GM23338 (cell line): ENCODE measurements around the gene KLK13. TPM values are rescaled to one million over a fixed set of nuclear protein-coding genes. Genes with fewer than 3 reads are reported as not detected.

Experiments
- ATAC-seq: fragments of 200-7000 bp; cut with Tn5 transposase; 3 replicates; pipeline ENCODE4 v1.9.1; 2020
- DNase-seq: peaks from one replicate; pipeline ENCODE4 v3.0.0-alpha.2; 2015; ENCODE audit warnings: low spot score
- H2AFZ ChIP-seq: fragments of 200-600 bp; sonication (generic); 2 replicates; pipeline ENCODE4 v1.8.0; 2016; ENCODE audit warnings: antibody characterized with exemption, mild to moderate bottlenecking, moderate library complexity
- H3F3A ChIP-seq: fragments of 200-600 bp; sonication (generic); replicated peaks from 2 replicates; pipeline ENCODE4 v1.8.0; 2017; ENCODE audit warnings: antibody characterized with exemption, mixed run types, low read depth
- H3K27ac ChIP-seq: fragments of 200-600 bp; sonication (generic); 2 replicates; pipeline ENCODE4 v1.6.1; 2016; ENCODE audit warnings: low read depth
- H3K27me3 ChIP-seq: fragments of 200-600 bp; sonication (generic); 2 replicates; pipeline ENCODE4 v1.8.0; 2016; ENCODE audit warnings: mild to moderate bottlenecking, mixed run types, moderate library complexity; ENCODE audit not compliant: insufficient read depth
- H3K36me3 ChIP-seq: fragments of 200-600 bp; sonication (generic); 2 replicates; pipeline ENCODE4 v1.8.0; 2016; ENCODE audit warnings: mild to moderate bottlenecking; ENCODE audit not compliant: insufficient read depth
- H3K4me1 ChIP-seq: fragments of 200-600 bp; sonication (generic); 2 replicates; pipeline ENCODE4 v1.8.0; 2016; ENCODE audit warnings: mild to moderate bottlenecking, moderate library complexity; ENCODE audit not compliant: insufficient read depth
- H3K4me2 ChIP-seq: fragments of 200-600 bp; sonication (generic); 2 replicates; pipeline ENCODE4 v1.7.1; 2017; ENCODE audit warnings: mixed run types
- H3K4me3 ChIP-seq: fragments of 200-600 bp; sonication (generic); 2 replicates; pipeline ENCODE4 v1.6.1; 2016; ENCODE audit warnings: mixed run types
- H3K79me2 ChIP-seq: fragments of 200-600 bp; sonication (generic); replicated peaks from 2 replicates; pipeline ENCODE4 v1.8.0; 2017; ENCODE audit warnings: mild to moderate bottlenecking; ENCODE audit not compliant: insufficient read depth
- H3K9me2 ChIP-seq: fragments of 200-600 bp; sonication (generic); 2 replicates; pipeline ENCODE4 v1.8.0; 2017; ENCODE audit not compliant: insufficient read depth
- H4K20me1 ChIP-seq: fragments of 200-600 bp; sonication (generic); replicated peaks from 2 replicates; pipeline ENCODE4 v1.8.0; 2017; ENCODE audit warnings: mild to moderate bottlenecking; ENCODE audit not compliant: insufficient read depth
- H3K27ac Mint-ChIP-seq: 2 replicates; pipeline ENCODE4 v1.8.0; 2020; ENCODE audit warnings: inconsistent platforms, mild to moderate bottlenecking, moderate library complexity, mixed read lengths
- H3K27me3 Mint-ChIP-seq: 3 replicates; pipeline ENCODE4 v1.8.0; 2022; ENCODE audit warnings: low read depth, mild to moderate bottlenecking, moderate library complexity, mixed read lengths, inconsistent platforms; ENCODE audit not compliant: insufficient read depth, poor library complexity
- H3K36me3 Mint-ChIP-seq: 3 replicates; pipeline ENCODE4 v1.8.0; 2021; ENCODE audit warnings: low read depth, mild to moderate bottlenecking, inconsistent platforms, moderate library complexity, mixed read lengths
- H3K4me1 Mint-ChIP-seq: 3 replicates; pipeline ENCODE4 v1.8.0; 2020; ENCODE audit warnings: mild to moderate bottlenecking, inconsistent platforms, mixed read lengths
- H3K4me3 Mint-ChIP-seq: 3 replicates; pipeline ENCODE4 v1.8.0; 2021; ENCODE audit warnings: moderate library complexity, mild to moderate bottlenecking, inconsistent platforms, mixed read lengths
- H3K9me3 Mint-ChIP-seq: 3 replicates; pipeline ENCODE4 v1.8.0; 2020; ENCODE audit warnings: moderate library complexity, mild to moderate bottlenecking, inconsistent platforms, mixed read lengths
- CREB1 ChIP-seq: fragments of 250-450 bp; sonication (Bioruptor Pico); IDR thresholded peaks from 2 replicates; pipeline ENCODE4 v1.5.0; 2020; ENCODE audit warnings: low read depth, mild to moderate bottlenecking, moderate library complexity
- CTCF ChIP-seq, 2 experiments: fragments of 200-600 bp in 1 of 2; sonication (generic) in 1 of 2; conservative IDR thresholded peaks; 2 replicates each; pipeline versions ENCODE4 v1.5.1 to v1.6.1; 2016 to 2017; ENCODE audit warnings: antibody characterized with exemption in 2 of 2, low read depth in 2 of 2, mild to moderate bottlenecking in 2 of 2, moderate library complexity in 1 of 2
- ETS1 ChIP-seq: IDR thresholded peaks from 2 replicates; pipeline ENCODE4 v1.6.1; 2016; ENCODE audit warnings: antibody characterized with exemption
- EZH2 ChIP-seq: fragments of 200-600 bp; sonication (generic); IDR thresholded peaks from one replicate; pipeline ENCODE4 v1.8.0; 2017; ENCODE audit warnings: antibody characterized with exemption, mild to moderate bottlenecking, low read depth; ENCODE audit not compliant: unreplicated experiment
- EZH2phosphoT487 ChIP-seq: fragments of 200-600 bp; sonication (generic); IDR thresholded peaks from one replicate; pipeline ENCODE4 v1.8.1; 2018; ENCODE audit warnings: antibody characterized with exemption; ENCODE audit not compliant: unreplicated experiment
- JUNB ChIP-seq: IDR thresholded peaks from one replicate; pipeline ENCODE4 v1.6.1; 2016; ENCODE audit warnings: antibody characterized with exemption; ENCODE audit not compliant: unreplicated experiment
- NANOG ChIP-seq: IDR thresholded peaks from 2 replicates; pipeline ENCODE4 v1.6.1; 2016; ENCODE audit warnings: antibody characterized with exemption, borderline replicate concordance
- POLR2AphosphoS5 ChIP-seq: IDR thresholded peaks from 2 replicates; pipeline ENCODE4 v1.6.1; 2016; ENCODE audit warnings: antibody characterized with exemption, low read depth
- REST ChIP-seq: IDR thresholded peaks from one replicate; pipeline ENCODE4 v1.6.1; 2018; ENCODE audit warnings: antibody characterized with exemption; ENCODE audit not compliant: unreplicated experiment
- STAT1 ChIP-seq: IDR thresholded peaks from one replicate; pipeline ENCODE4 v1.6.1; 2016; ENCODE audit warnings: antibody characterized with exemption; ENCODE audit not compliant: unreplicated experiment
- ZNF114 ChIP-seq: fragments of 250-450 bp; sonication (Bioruptor Pico); IDR thresholded peaks from 2 replicates; pipeline ENCODE4 v1.5.0; 2020; ENCODE audit warnings: mild to moderate bottlenecking, moderate library complexity
- ZNF331 ChIP-seq: fragments of 250-450 bp; sonication (Bioruptor Pico); IDR thresholded peaks from 2 replicates; pipeline ENCODE4 v1.5.0; 2020; ENCODE audit warnings: low read depth, mild to moderate bottlenecking, moderate library complexity
- polyA plus RNA-seq: library from polyadenylated mRNA; unstranded; fragments of >200 nt; fragmentation: Nextera tagmentation; extraction: Ambion mirVana; gene quantifications from 2 replicates; pipeline ENCODE4 v1.2.1, GENCODE V29; 2016
- total RNA-seq: library from RNA; depleted of rRNA; stranded (reverse); fragments of >200 nt; shearing (Covaris generic); gene quantifications from 2 replicates; pipeline ENCODE4 v1.2.3, GENCODE V29; 2014
- TF ChIP-seq, protein P1 (sequence below): fragments of 250-450 bp; sonication (Bioruptor Pico); IDR thresholded peaks from 2 replicates; pipeline ENCODE4 v1.5.0; 2020; ENCODE audit warnings: mild to moderate bottlenecking, moderate library complexity

The KLK13 gene
- total and polyA plus RNA-seq, 2 experiments from 2014 or later: 4.5 to 5.7 TPM

GRCh38 chr19:51107406-51108065 is 42.6 kb upstream of the KLK13 start:
- Histone ChIP-seq H3K4me3 (peak overlapping the region; percentile 81), H3K27ac (no peak overlapping the region), H3K4me2 (peak overlapping the region; percentile 95), H3F3A (no peaks in the 10 kb centered on the region), H3K79me2 (peaks cover 14% of the 10 kb centered on the region), H3K4me1 (peaks cover 8% of the 10 kb centered on the region; the same call in 1 of the 2 replicates), H3K36me3 (peaks cover 4% of the 10 kb centered on the region; the same call in 1 of the 2 replicates), H3K9me2 (no peaks in the 10 kb centered on the region), H4K20me1 (peaks cover 6% of the 10 kb centered on the region; the same call in 1 of the 2 replicates), H2AFZ (no peak overlapping the region), H3K27me3 (no peaks in the 10 kb centered on the region)
- TF ChIP-seq ZNF114 (CRISPR knock-in tag) (no peak), ZNF331 (no peak), EZH2phosphoT487 (no peak), CREB1 (CRISPR knock-in tag) (no peak), NANOG (no peak), JUNB (no peak), EZH2 (no peak), POLR2AphosphoS5 (no peak), ETS1 (no peak), STAT1 (no peak), CTCF (conservative IDR thresholded peaks at IDR 0.05; ENCODE audit: low read depth in 2 of 2) (no peak), REST (no peak)
- TF ChIP-seq, protein P1, sequence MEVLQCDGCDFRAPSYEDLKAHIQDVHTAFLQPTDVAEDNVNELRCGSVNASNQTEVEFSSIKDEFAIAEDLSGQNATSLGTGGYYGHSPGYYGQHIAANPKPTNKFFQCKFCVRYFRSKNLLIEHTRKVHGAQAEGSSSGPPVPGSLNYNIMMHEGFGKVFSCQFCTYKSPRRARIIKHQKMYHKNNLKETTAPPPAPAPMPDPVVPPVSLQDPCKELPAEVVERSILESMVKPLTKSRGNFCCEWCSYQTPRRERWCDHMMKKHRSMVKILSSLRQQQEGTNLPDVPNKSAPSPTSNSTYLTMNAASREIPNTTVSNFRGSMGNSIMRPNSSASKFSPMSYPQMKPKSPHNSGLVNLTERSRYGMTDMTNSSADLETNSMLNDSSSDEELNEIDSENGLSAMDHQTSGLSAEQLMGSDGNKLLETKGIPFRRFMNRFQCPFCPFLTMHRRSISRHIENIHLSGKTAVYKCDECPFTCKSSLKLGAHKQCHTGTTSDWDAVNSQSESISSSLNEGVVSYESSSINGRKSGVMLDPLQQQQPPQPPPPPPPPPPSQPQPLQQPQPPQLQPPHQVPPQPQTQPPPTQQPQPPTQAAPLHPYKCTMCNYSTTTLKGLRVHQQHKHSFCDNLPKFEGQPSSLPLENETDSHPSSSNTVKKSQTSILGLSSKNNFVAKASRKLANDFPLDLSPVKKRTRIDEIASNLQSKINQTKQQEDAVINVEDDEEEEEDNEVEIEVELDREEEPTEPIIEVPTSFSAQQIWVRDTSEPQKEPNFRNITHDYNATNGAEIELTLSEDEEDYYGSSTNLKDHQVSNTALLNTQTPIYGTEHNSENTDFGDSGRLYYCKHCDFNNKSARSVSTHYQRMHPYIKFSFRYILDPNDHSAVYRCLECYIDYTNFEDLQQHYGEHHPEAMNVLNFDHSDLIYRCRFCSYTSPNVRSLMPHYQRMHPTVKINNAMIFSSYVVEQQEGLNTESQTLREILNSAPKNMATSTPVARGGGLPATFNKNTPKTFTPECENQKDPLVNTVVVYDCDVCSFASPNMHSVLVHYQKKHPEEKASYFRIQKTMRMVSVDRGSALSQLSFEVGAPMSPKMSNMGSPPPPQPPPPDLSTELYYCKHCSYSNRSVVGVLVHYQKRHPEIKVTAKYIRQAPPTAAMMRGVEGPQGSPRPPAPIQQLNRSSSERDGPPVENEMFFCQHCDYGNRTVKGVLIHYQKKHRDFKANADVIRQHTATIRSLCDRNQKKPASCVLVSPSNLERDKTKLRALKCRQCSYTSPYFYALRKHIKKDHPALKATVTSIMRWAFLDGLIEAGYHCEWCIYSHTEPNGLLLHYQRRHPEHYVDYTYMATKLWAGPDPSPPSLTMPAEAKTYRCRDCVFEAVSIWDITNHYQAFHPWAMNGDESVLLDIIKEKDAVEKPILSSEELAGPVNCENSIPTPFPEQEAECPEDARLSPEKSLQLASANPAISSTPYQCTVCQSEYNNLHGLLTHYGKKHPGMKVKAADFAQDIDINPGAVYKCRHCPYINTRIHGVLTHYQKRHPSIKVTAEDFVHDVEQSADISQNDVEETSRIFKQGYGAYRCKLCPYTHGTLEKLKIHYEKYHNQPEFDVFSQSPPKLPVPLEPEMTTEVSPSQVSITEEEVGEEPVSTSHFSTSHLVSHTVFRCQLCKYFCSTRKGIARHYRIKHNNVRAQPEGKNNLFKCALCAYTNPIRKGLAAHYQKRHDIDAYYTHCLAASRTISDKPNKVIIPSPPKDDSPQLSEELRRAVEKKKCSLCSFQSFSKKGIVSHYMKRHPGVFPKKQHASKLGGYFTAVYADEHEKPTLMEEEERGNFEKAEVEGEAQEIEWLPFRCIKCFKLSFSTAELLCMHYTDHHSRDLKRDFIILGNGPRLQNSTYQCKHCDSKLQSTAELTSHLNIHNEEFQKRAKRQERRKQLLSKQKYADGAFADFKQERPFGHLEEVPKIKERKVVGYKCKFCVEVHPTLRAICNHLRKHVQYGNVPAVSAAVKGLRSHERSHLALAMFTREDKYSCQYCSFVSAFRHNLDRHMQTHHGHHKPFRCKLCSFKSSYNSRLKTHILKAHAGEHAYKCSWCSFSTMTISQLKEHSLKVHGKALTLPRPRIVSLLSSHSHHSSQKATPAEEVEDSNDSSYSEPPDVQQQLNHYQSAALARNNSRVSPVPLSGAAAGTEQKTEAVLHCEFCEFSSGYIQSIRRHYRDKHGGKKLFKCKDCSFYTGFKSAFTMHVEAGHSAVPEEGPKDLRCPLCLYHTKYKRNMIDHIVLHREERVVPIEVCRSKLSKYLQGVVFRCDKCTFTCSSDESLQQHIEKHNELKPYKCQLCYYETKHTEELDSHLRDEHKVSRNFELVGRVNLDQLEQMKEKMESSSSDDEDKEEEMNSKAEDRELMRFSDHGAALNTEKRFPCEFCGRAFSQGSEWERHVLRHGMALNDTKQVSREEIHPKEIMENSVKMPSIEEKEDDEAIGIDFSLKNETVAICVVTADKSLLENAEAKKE: no peak
- peak; percentile 32 for DNase-seq
- Mint-ChIP-seq H3K4me1 (peaks cover 5% of the 10 kb centered on the region), H3K27ac (peak overlapping the region; percentile 93), H3K36me3 (peaks cover 14% of the 10 kb centered on the region), H3K27me3 (peaks cover 13% of the 10 kb centered on the region), H3K4me3 (peak overlapping the region; percentile 98), H3K9me3 (no peaks in the 10 kb centered on the region; the same call in 2 of the 3 replicates)
- ATAC-seq: peak; percentile 18
